Astrocyte of the spinal cord (primary cell): ENCODE data around the gene CD1D.

Source experiments
- DNase-seq: peaks from one replicate; pipeline ENCODE4 v3.0.0; 2011; ENCODE audit warnings: low read depth, low spot score
- H3K4me3 ChIP-seq: 2 replicates; pipeline ENCODE4 v1.5.1; 2011; ENCODE audit warnings: low read depth, mild to moderate bottlenecking, low read length, moderate library complexity
- in situ Hi-C: cut with HindIII; loops from 2 replicates; pipeline ENCODE4 v1.10.0; 2017; ENCODE audit warnings: low sequenced_read_pairs
- TF ChIP-seq, protein P1 (sequence below): IDR thresholded peaks from 2 replicates; pipeline ENCODE4 v1.5.1; 2012; ENCODE audit warnings: low read depth, mild to moderate bottlenecking, low read length, inconsistent platforms

The CD1D gene

GRCh38 chr1:158227904-158228623, 47.4 kb downstream of the CD1D start:
- TF ChIP-seq, protein P1, sequence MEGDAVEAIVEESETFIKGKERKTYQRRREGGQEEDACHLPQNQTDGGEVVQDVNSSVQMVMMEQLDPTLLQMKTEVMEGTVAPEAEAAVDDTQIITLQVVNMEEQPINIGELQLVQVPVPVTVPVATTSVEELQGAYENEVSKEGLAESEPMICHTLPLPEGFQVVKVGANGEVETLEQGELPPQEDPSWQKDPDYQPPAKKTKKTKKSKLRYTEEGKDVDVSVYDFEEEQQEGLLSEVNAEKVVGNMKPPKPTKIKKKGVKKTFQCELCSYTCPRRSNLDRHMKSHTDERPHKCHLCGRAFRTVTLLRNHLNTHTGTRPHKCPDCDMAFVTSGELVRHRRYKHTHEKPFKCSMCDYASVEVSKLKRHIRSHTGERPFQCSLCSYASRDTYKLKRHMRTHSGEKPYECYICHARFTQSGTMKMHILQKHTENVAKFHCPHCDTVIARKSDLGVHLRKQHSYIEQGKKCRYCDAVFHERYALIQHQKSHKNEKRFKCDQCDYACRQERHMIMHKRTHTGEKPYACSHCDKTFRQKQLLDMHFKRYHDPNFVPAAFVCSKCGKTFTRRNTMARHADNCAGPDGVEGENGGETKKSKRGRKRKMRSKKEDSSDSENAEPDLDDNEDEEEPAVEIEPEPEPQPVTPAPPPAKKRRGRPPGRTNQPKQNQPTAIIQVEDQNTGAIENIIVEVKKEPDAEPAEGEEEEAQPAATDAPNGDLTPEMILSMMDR, result no peak
- H3K4me3 ChIP-seq, result no peak overlapping the region
- in situ Hi-C loops, result no loop called here
- DNase-seq, result no peak
